Inflammatory macrophage treated with lipopolysaccharide for 4 hours (primary cell): ENCODE data around the gene PMIS2.

ENCODE experiments used
- DNase-seq: peaks from one replicate; pipeline ENCODE4 v3.0.0-alpha.2; 2020

The PMIS2 gene

GRCh38 chr19:35636651-35637050, 50.7 kb downstream of the PMIS2 start:
- DNase-seq = no peak
